ENCODE data around the gene CHN1. TPM values are rescaled to one million over a fixed set of nuclear protein-coding genes. Genes with fewer than 3 reads are reported as not detected.

Gene CHN1
- total RNA-seq, 4 donors from 2014 or later: 7.8 to 9.7 (median 9.4) TPM

GRCh38 chr2:174967086-174967485, 38.1 kb downstream of the CHN1 start:
- no peak for DNase-seq
- Histone ChIP-seq H3K4me3 (replicated peaks in 1 of 3) (no peak overlapping the region), H3K27ac (no peak overlapping the region), H3K27me3 (no peaks in the 10 kb centered on the region), H3K36me3 (no peaks in the 10 kb centered on the region), H3K9me3 (no peaks in the 10 kb centered on the region), H3K4me1 (peaks cover 9 to 30% of the 10 kb centered on the region in 2 donors)
- intact Hi-C loops (cut with DNase I): no loop called here
- WGBS, 2 donors: 92 to 96% methylated on average over 6 of the region's 6 CpGs
- TF ChIP-seq POLR2A (IDR thresholded peaks at IDR 0.05): no peak
- no peak for TF ChIP-seq CTCF (IDR thresholded peaks at IDR 0.05)

- H3K4me1 ChIP-seq: peaks cover 9 to 23% of the 10 kb centered on the region in 2 donors
- H3K36me3 ChIP-seq: no peaks in the 10 kb centered on the region
- TF ChIP-seq POLR2A (IDR thresholded peaks at IDR 0.05) (no peak), CTCF (IDR thresholded peaks at IDR 0.05) (no peak)
- peak in 1 of 2 donors; percentile 2 for DNase-seq
- peak overlapping the region; percentile 13 to 56 (median 25) for H3K27ac ChIP-seq
- intact Hi-C loops (cut with DNase I): no loop called here
- no peaks in the 10 kb centered on the region for H3K27me3 ChIP-seq
- WGBS, 2 donors: 25% methylated on average over 5 of the region's 5 CpGs
- H3K9me3 ChIP-seq: no peaks in the 10 kb centered on the region
- no peak overlapping the region for H3K4me3 ChIP-seq (replicated peaks in 1 of 3)
These were observed 39.0 kb downstream of the CHN1 start for GRCh38 chr2:174965992-174966744.

GRCh38 chr2:174965551-174965950, 39.6 kb downstream of the CHN1 start:
- no peak for TF ChIP-seq POLR2A (IDR thresholded peaks at IDR 0.05)
- no peak for TF ChIP-seq CTCF (IDR thresholded peaks at IDR 0.05)
- no peak for DNase-seq
- Histone ChIP-seq H3K4me3 (replicated peaks in 1 of 3) (no peak overlapping the region), H3K9me3 (no peaks in the 10 kb centered on the region), H3K27me3 (no peaks in the 10 kb centered on the region), H3K4me1 (peaks cover 9 to 23% of the 10 kb centered on the region in 2 donors), H3K27ac (peak overlapping the region in 1 of 3 donors; percentile 56), H3K36me3 (no peaks in the 10 kb centered on the region)
- 88 to 93% methylated on average over 3 of the region's 3 CpGs for WGBS, 2 donors
- intact Hi-C loops (cut with DNase I): no loop called here

- H3K4me1 ChIP-seq: peaks cover 12 to 30% of the 10 kb centered on the region in 2 donors
- intact Hi-C loops (cut with DNase I): no loop called here
- TF ChIP-seq CTCF (IDR thresholded peaks at IDR 0.05): no peak
- TF ChIP-seq POLR2A (IDR thresholded peaks at IDR 0.05): no peak
- WGBS, 2 donors: 95% methylated on average over 2 of the region's 2 CpGs
- no peaks in the 10 kb centered on the region for H3K27me3 ChIP-seq
- DNase-seq: no peak
- H3K4me3 ChIP-seq (replicated peaks in 1 of 3): no peak overlapping the region
- H3K27ac ChIP-seq: no peak overlapping the region
- H3K36me3 ChIP-seq: no peaks in the 10 kb centered on the region
- no peaks in the 10 kb centered on the region for H3K9me3 ChIP-seq
These were observed 40.8 kb downstream of the CHN1 start for GRCh38 chr2:174964404-174964803.

All from thyroid gland (tissue), 4 donors.